KMS-11 (cell line): Measurements from ENCODE around the gene TPP2.

Experiments
- H2AFZ ChIP-seq: fragments of 200-600 bp; sonication (generic); 2 replicates; pipeline ENCODE4 v1.6.1; 2016; ENCODE audit warnings: antibody characterized with exemption, mixed run types, low read depth
- H3K27ac ChIP-seq: fragments of 200-600 bp; sonication (generic); 2 replicates; pipeline ENCODE4 v1.6.1; 2016; ENCODE audit warnings: mild to moderate bottlenecking, mixed run types
- H3K27me3 ChIP-seq: fragments of 200-600 bp; sonication (generic); 2 replicates; pipeline ENCODE4 v1.6.1; 2017; ENCODE audit warnings: mild to moderate bottlenecking, low read depth, mixed run types, moderate library complexity; ENCODE audit not compliant: insufficient read depth
- H3K36me3 ChIP-seq: fragments of 200-600 bp; sonication (generic); 2 replicates; pipeline ENCODE4 v1.6.1; 2017; ENCODE audit warnings: mild to moderate bottlenecking, mixed run types; ENCODE audit not compliant: insufficient read depth
- H3K4me1 ChIP-seq: fragments of 200-600 bp; sonication (generic); 2 replicates; pipeline ENCODE4 v1.6.1; 2016; ENCODE audit warnings: mild to moderate bottlenecking, low read depth, mixed run types; ENCODE audit not compliant: poor library complexity, severe bottlenecking
- H3K4me2 ChIP-seq: fragments of 200-600 bp; sonication (generic); 2 replicates; pipeline ENCODE4 v1.7.0; 2016; ENCODE audit warnings: mild to moderate bottlenecking, mixed run types
- H3K4me3 ChIP-seq: fragments of 200-600 bp; sonication (generic); IDR thresholded peaks from 2 replicates; pipeline ENCODE4 v1.6.1; 2017; ENCODE audit warnings: low read depth, low read length, mixed read lengths; ENCODE audit not compliant: insufficient read depth
- H3K79me2 ChIP-seq: fragments of 200-600 bp; sonication (generic); 2 replicates; pipeline ENCODE4 v1.6.1; 2016; ENCODE audit warnings: low read depth, mixed run types; ENCODE audit not compliant: insufficient read depth
- H3K9ac ChIP-seq: fragments of 200-600 bp; sonication (generic); 2 replicates; pipeline ENCODE4 v1.6.1; 2016; ENCODE audit warnings: mild to moderate bottlenecking, mixed run types
- H4K20me1 ChIP-seq: fragments of 200-600 bp; sonication (generic); 2 replicates; pipeline ENCODE4 v1.6.1; 2016; ENCODE audit warnings: mild to moderate bottlenecking, mixed run types; ENCODE audit not compliant: insufficient read depth
- TF ChIP-seq, protein P1 (sequence below): fragments of 200-600 bp; sonication (generic); conservative IDR thresholded peaks from 2 replicates; pipeline ENCODE4 v1.6.1; 2017; ENCODE audit warnings: low read depth, mild to moderate bottlenecking, antibody characterized with exemption, low read length, moderate library complexity, mixed read lengths

Gene TPP2

DNA sequence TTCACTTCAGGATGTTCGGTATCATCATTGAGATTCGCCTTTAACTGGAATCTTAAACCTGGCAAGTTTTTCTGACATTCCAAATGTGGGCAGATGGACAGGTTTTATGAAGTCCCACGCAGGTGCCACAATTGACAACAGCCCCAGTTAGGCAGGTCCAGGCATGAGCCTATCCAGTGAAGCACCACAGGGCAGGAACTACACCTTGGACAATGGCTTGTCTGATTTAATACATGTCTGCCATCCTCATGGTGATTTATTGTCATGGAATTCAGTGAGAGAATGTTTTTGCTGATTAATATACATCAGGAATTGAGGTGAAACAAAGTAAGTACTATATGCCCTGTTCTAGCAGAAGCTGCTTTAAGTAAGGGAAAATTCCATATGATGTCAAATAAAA lies 10.2 kb upstream of the TPP2 start:
- TF ChIP-seq, protein P1, sequence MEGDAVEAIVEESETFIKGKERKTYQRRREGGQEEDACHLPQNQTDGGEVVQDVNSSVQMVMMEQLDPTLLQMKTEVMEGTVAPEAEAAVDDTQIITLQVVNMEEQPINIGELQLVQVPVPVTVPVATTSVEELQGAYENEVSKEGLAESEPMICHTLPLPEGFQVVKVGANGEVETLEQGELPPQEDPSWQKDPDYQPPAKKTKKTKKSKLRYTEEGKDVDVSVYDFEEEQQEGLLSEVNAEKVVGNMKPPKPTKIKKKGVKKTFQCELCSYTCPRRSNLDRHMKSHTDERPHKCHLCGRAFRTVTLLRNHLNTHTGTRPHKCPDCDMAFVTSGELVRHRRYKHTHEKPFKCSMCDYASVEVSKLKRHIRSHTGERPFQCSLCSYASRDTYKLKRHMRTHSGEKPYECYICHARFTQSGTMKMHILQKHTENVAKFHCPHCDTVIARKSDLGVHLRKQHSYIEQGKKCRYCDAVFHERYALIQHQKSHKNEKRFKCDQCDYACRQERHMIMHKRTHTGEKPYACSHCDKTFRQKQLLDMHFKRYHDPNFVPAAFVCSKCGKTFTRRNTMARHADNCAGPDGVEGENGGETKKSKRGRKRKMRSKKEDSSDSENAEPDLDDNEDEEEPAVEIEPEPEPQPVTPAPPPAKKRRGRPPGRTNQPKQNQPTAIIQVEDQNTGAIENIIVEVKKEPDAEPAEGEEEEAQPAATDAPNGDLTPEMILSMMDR, result no peak

DNA sequence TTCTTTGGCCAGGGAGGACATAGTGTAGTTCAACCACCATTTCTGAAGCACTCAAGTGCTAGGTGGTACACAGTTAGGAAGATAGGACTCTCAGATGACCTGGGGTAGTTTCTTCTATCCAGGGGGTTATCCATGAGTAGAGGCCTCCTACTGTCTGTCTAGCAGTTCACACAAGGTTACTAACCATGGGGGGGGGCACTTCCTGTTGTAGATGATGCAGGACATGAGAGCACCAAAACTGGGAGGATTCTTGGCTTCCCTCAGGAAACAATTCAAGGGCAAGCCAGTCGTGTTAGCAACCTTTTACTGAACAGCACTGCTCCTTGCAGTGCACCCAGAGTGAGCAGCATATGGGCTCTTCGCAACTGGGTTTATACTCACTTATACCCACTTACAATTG lies 8.9 kb upstream of the TPP2 start:
- TF ChIP-seq, protein P1, result no peak
- peaks cover 14% of the 10 kb centered on the region for H3K4me1 ChIP-seq
- no peak overlapping the region for H3K4me2 ChIP-seq
- no peak overlapping the region for H3K4me3 ChIP-seq
- H3K9ac ChIP-seq, result no peak overlapping the region
- H3K36me3 ChIP-seq, result no peaks in the 10 kb centered on the region
- no peaks in the 10 kb centered on the region for H3K27me3 ChIP-seq
- H4K20me1 ChIP-seq, result no peaks in the 10 kb centered on the region
- H3K27ac ChIP-seq, result no peak overlapping the region
- H3K79me2 ChIP-seq, result no peaks in the 10 kb centered on the region
- no peak overlapping the region for H2AFZ ChIP-seq

More for the DNA sequence above, 10.2 kb upstream of the TPP2 start:
- Histone ChIP-seq H3K27me3 (no peaks in the 10 kb centered on the region), H4K20me1 (no peaks in the 10 kb centered on the region), H3K4me2 (no peak overlapping the region), H3K36me3 (no peaks in the 10 kb centered on the region), H3K9ac (no peak overlapping the region), H3K27ac (no peak overlapping the region), H3K79me2 (no peaks in the 10 kb centered on the region), H3K4me3 (no peak overlapping the region), H2AFZ (no peak overlapping the region), H3K4me1 (peaks cover 9% of the 10 kb centered on the region)

DNA sequence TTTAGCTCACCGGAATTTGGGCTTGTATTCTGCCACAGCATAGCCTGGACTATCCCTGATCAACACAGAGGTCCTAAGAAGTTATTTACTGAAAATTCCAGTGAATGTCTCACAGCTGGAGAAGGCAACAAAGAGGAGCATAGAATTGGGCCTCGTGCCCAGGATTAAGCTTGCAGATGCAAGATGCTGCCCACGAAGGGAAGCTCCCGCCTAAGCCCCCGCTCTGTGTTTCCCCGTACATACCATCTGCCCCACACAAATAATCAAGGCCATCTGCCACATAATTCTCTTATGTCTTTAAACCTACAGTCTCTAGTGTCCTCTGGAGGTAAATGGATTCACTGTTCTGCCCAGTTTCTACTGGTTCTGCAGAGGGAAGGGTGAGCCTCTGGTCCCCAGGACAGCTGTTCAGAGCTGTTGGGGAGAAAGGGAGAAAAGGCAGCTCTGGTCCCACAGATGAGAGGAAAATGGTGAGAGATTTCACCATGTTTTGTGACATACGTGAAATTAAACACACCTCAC lies 7.4 kb upstream of the TPP2 start:
- no peak overlapping the region for H3K9ac ChIP-seq
- TF ChIP-seq, protein P1, result no peak
- H3K36me3 ChIP-seq, result no peaks in the 10 kb centered on the region

DNA sequence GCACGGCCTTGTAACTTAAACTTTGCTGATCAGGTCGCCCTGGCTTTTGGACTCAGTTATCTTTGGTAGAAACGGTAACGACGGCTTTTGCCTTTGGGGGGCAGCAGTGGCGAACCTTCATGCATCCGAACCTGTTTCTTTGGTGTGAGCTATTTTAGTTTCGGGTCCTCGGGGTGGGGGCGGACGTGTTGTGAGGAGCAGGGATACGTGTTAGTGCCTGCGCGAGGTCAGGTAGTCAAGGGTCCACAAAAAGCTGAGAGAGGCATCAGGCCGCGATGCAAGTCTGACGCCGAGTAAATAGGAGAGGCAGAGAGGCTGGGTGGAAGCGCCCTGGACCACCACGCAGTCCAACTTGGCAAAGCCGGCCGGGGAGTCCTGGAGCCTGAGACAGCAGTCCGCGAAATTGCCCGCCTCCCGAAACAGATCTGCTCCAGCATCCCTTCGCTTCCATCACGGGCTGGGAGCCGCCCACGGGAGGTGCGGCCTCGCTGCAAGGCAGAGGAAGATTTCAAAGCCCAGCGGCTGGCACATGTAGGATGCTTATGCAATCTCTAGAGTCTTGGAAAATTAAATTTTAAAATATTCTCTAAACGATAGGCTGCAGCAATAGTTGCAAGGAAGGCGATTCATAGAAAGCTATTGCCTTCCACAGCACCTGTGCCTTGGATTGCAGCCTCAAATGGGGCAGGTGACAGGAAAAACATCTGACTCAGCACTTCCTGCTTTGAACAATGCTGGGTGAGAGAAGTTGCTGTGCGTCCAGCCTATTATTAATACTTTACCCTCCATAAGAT lies 4.6 kb upstream of the TPP2 start:
- TF ChIP-seq, protein P1, result peak; percentile 66
- Histone ChIP-seq H3K9ac (peak overlapping the region; percentile 72; the same call in 1 of the 2 replicates), H3K4me3 (no peak overlapping the region), H2AFZ (peak overlapping the region; percentile 68), H3K27me3 (no peaks in the 10 kb centered on the region), H3K36me3 (no peaks in the 10 kb centered on the region), H3K79me2 (peaks cover 13% of the 10 kb centered on the region), H4K20me1 (no peaks in the 10 kb centered on the region), H3K4me1 (peaks cover 32% of the 10 kb centered on the region), H3K4me2 (peak overlapping the region; percentile 38), H3K27ac (peak overlapping the region; percentile 76)

More for the DNA sequence above, 7.4 kb upstream of the TPP2 start:
- H3K4me1 ChIP-seq, result peaks cover 22% of the 10 kb centered on the region
- H2AFZ ChIP-seq, result no peak overlapping the region
- H3K4me3 ChIP-seq, result no peak overlapping the region
- no peaks in the 10 kb centered on the region for H3K79me2 ChIP-seq
- H3K27me3 ChIP-seq, result no peaks in the 10 kb centered on the region
- H3K4me2 ChIP-seq, result no peak overlapping the region
- no peak overlapping the region for H3K27ac ChIP-seq
- H4K20me1 ChIP-seq, result no peaks in the 10 kb centered on the region
